ENCODE results near the gene SPAG17. TPM values are rescaled to one million over a fixed set of nuclear protein-coding genes. Genes with fewer than 3 reads are reported as not detected.

SPAG17 gene
- total RNA-seq, 1 experiment from 2014 or later: 0.36 TPM

- ATAC-seq (no peak), DNase-seq (ENCODE audit: low read depth, low spot score) (no peak)
- no peak for TF ChIP-seq REST (IDR thresholded peaks at IDR 0.05; ENCODE audit: insufficient read depth in 1 of 2, low read depth in 2 of 2, low read length in 1 of 2)
- TF ChIP-seq SIN3A (IDR thresholded peaks at IDR 0.05; ENCODE audit: borderline replicate concordance, insufficient read depth, low read depth, low read length): no peak
- TF ChIP-seq TCF7L2 (IDR thresholded peaks at IDR 0.05; ENCODE audit: low read depth, low read length): no peak
- no peak for TF ChIP-seq POLR2AphosphoS5 (IDR thresholded peaks at IDR 0.05; ENCODE audit: low read depth, low read length)
- TF ChIP-seq CTCF (IDR thresholded peaks at IDR 0.05): no peak
- in situ Hi-C loops (cut with HindIII; ENCODE audit: low pct_unique_long_range_greater_than_20kb, low sequenced_read_pairs): no loop called here
- POLR2A ChIA-PET: no interaction called here
- no peaks in the 10 kb centered on the region for H3K36me3 ChIP-seq (ENCODE audit: control insufficient read depth, insufficient read depth, low read length)
- BruUV-seq (replicated peaks): no TSS peak
- H3K4me3 ChIP-seq (ENCODE audit: low read depth in 2 of 2, low read length in 2 of 2): no peak overlapping the region
- H3K9me3 ChIP-seq (ENCODE audit: control insufficient read depth, insufficient read depth, low read depth, low read length): no peaks in the 10 kb centered on the region
- intact Hi-C loops (cut with micrococcal nuclease; ENCODE audit: unreplicated experiment): no loop called here
- H3K27ac ChIP-seq (ENCODE audit: low read length): no peak overlapping the region
- CTCF ChIA-PET: no interaction called here
- no peaks in the 10 kb centered on the region for H3K27me3 ChIP-seq (ENCODE audit: control insufficient read depth, insufficient read depth, low read length)
- no peaks in the 10 kb centered on the region for H3K4me1 ChIP-seq (ENCODE audit: control insufficient read depth, insufficient read depth, low read length)
Measured at GRCh38 chr1:118217141-118217838, 32.3 kb upstream of the SPAG17 start.

GRCh38 chr1:118214866-118215265, 29.8 kb upstream of the SPAG17 start:
- CTCF ChIA-PET: no interaction called here
- intact Hi-C loops (cut with micrococcal nuclease; ENCODE audit: unreplicated experiment) (no loop called here), in situ Hi-C loops (cut with HindIII; ENCODE audit: low pct_unique_long_range_greater_than_20kb, low sequenced_read_pairs) (no loop called here)
- POLR2A ChIA-PET: no interaction called here
- ATAC-seq (no peak), DNase-seq (ENCODE audit: low read depth, low spot score) (no peak)
- Histone ChIP-seq H3K27ac (ENCODE audit: low read length) (no peak overlapping the region), H3K36me3 (ENCODE audit: control insufficient read depth, insufficient read depth, low read length) (no peaks in the 10 kb centered on the region), H3K9me3 (ENCODE audit: control insufficient read depth, insufficient read depth, low read depth, low read length) (no peaks in the 10 kb centered on the region), H3K27me3 (ENCODE audit: control insufficient read depth, insufficient read depth, low read length) (no peaks in the 10 kb centered on the region), H3K4me1 (ENCODE audit: control insufficient read depth, insufficient read depth, low read length) (no peaks in the 10 kb centered on the region), H3K4me3 (ENCODE audit: low read depth in 2 of 2, low read length in 2 of 2) (no peak overlapping the region)
- BruUV-seq (replicated peaks): no TSS peak
- TF ChIP-seq POLR2AphosphoS5 (IDR thresholded peaks at IDR 0.05; ENCODE audit: low read depth, low read length) (no peak), REST (IDR thresholded peaks at IDR 0.05; ENCODE audit: insufficient read depth in 1 of 2, low read depth in 2 of 2, low read length in 1 of 2) (no peak), SIN3A (IDR thresholded peaks at IDR 0.05; ENCODE audit: borderline replicate concordance, insufficient read depth, low read depth, low read length) (no peak), CTCF (IDR thresholded peaks at IDR 0.05) (no peak), TCF7L2 (IDR thresholded peaks at IDR 0.05; ENCODE audit: low read depth, low read length) (no peak)
